GM18502 (cell line): Measurements from ENCODE around the gene FGL2.
"Not testable (repeated sequence)": the region's sequence is repeated elsewhere in the genome, so short reads cannot be mapped to it uniquely, and the experiment has no call there.

Experiments
- ATAC-seq: cut with Tn5 transposase; IDR thresholded peaks from one replicate; pipeline ENCODE4 v1.9.1; 2021; ENCODE audit warnings: mild to moderate bottlenecking; ENCODE audit not compliant: unreplicated experiment, poor library complexity

The FGL2 gene

GRCh38 chr7:77199013-77199966 lies at the start of gene FGL2:
FGL2 (minus strand) TSS chr7:77199819; CDS start chr7:77199793, 26 bp downstream.
- no peak for ATAC-seq

GRCh38 chr7:77248154-77248553 lies 48.5 kb upstream of the FGL2 start:
- no peak for ATAC-seq

GRCh38 chr7:77247206-77247850 lies 47.7 kb upstream of the FGL2 start:
- peak; percentile 83 for ATAC-seq

- no peak for ATAC-seq
Measured at GRCh38 chr7:77246026-77246640, 46.5 kb upstream of the FGL2 start.

- ATAC-seq: no peak
Measured at GRCh38 chr7:77245015-77245755, 45.6 kb upstream of the FGL2 start.

- ATAC-seq: no peak
Measured at GRCh38 chr7:77244222-77244934, 44.8 kb upstream of the FGL2 start.

- no peak for ATAC-seq
Measured at GRCh38 chr7:77242554-77242953, 42.9 kb upstream of the FGL2 start.

- no peak for ATAC-seq
Measured at GRCh38 chr7:77242068-77242467, 42.4 kb upstream of the FGL2 start.

- no peak for ATAC-seq
Measured at GRCh38 chr7:77239471-77239870, 39.9 kb upstream of the FGL2 start.

- no peak for ATAC-seq
Measured at GRCh38 chr7:77238703-77239136, 39.1 kb upstream of the FGL2 start.

GRCh38 chr7:77235276-77235675 lies 35.7 kb upstream of the FGL2 start:
- no peak for ATAC-seq

GRCh38 chr7:77232467-77232866 lies 32.8 kb upstream of the FGL2 start:
- ATAC-seq: no peak

- ATAC-seq: not testable (repeated sequence)
Measured at GRCh38 chr7:77228795-77229194, 29.2 kb upstream of the FGL2 start.

GRCh38 chr7:77226357-77226839 lies 26.8 kb upstream of the FGL2 start:
- no peak for ATAC-seq

- no peak for ATAC-seq
Measured at GRCh38 chr7:77223261-77223660, 23.6 kb upstream of the FGL2 start.

GRCh38 chr7:77222819-77223218 lies 23.2 kb upstream of the FGL2 start:
- no peak for ATAC-seq

- no peak for ATAC-seq
Measured at GRCh38 chr7:77222065-77222464, 22.4 kb upstream of the FGL2 start.

- not testable (repeated sequence) for ATAC-seq
Measured at GRCh38 chr7:77219701-77220331, 20.2 kb upstream of the FGL2 start.
